Raji (cell line): ENCODE data around the gene SELENOM.

Experiments used
- POLR2A ChIP-seq: IDR thresholded peaks from 2 replicates; pipeline ENCODE4 v1.6.1; 2011; ENCODE audit warnings: low read depth, low read length, control low read depth; ENCODE audit not compliant: insufficient read depth

The SELENOM gene

DNA sequence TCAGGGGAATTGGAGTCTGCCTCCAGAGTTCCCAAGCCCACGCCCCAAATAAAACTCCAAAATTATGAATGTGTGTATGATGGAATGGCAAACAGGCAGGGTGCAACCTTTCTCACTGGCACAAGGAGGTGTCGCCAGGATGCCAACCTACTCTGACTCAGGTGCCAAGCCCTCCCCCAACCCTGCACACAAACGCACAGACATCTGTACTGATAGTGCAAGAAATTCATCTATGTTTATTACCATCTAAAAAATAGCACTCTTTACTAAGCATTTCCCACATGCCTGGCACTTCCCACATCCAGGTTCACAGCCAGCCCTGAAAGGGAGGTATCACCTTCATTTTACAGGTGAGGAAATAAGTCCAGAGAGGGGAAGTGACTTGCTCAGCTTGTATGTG is 31.7 kb upstream of the SELENOM start:
- no peak for TF ChIP-seq POLR2A

DNA sequence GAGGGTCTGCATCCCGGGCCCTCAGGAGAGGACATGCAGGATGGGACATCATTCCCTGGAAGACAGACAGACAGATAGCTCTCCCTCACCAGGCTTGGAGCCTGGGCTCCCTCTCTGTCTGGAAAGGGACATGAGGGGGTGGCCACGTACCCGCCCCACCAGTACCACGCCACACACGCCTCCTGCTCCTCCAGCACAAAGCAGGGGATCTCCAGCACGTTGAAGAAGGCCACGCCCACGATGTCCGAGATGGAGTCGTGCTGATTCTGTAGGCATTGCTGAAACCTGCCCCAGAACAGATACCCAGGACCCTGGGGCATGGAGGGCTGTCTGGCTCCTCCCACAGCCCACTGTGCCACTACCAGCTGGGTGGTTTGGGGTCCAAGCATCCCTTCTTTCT is 30.8 kb upstream of the SELENOM start:
- no peak for TF ChIP-seq POLR2A

DNA sequence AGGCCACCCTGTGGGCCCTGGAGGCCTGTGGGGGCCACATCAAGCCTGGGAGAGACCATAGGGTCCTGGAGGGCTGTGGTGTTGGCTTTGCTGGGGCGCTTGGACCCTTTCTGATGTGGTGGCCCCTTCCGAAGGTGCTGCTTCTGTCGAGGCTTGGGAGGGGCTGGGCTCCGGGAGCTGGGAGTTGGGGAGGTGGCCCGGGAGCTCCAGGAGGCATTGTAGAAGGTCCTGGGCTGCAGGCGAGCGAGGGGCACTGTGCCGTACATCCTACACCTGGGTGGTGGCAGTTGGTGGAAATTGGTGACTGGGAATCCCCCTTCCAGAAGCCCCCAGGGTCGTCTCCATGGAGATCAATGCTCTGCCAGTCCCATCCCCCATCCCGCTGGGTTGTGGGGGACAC is 30.4 kb upstream of the SELENOM start:
- no peak for TF ChIP-seq POLR2A

DNA sequence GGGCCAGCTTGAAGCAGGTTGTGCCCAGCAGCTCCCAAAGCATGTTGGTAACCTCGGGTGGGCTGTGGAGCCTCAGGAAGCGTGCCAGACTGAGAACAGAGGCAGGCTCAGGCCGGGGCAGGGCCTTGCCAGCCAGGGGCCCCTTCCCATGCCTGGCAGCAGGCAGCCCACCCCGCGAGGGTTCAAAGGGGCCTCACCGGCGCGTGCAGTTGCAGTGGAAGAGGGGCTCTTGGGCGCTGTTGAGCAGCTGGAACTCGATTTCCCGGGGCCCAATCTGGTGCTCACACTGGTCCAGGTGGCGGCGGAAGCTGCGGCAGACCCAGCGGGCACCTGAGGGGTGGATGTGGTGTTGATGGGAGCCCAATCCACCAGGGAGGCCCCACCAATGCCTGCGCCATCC is 29.3 kb upstream of the SELENOM start:
- TF ChIP-seq POLR2A, result no peak

DNA sequence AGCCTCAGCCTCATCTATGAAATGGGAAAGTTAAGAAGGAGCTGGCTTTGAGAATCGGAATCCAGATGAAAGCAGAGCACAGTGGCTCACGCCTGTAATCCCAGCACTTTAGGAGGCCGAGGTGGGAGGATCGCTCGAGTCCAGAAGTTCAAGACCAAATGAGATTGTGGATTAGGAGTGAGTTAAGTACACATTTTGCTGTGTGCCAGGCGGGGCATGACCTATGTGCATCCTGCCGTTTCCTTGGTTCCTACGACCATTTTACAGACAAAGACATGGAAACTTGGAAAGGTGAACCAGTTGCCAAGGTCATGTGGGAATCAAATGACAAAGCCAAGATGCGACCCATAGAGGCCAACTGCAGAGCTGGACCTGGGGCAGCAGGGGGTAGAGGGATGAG is 28.8 kb upstream of the SELENOM start:
- TF ChIP-seq POLR2A, result no peak

DNA sequence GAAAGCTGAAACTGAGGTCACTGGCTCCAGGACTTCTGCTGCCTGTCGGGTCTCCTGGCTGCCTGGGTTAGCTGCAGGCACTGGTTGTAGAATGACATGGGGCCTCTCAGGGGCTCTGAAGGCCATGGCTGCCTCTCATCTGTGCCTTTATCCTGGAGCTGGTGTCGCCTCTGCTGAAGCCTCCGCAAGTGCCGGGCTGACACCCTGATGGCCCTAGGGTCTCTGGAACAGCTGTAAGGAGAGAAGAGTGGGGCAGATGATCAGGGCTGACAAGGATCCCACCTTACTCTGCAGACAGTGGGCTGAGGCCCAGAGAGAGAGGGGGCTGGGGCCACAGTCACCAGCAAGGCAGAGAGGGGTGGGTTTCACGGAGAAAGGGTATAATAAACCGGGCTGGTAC is 28.3 kb upstream of the SELENOM start:
- TF ChIP-seq POLR2A, result no peak

DNA sequence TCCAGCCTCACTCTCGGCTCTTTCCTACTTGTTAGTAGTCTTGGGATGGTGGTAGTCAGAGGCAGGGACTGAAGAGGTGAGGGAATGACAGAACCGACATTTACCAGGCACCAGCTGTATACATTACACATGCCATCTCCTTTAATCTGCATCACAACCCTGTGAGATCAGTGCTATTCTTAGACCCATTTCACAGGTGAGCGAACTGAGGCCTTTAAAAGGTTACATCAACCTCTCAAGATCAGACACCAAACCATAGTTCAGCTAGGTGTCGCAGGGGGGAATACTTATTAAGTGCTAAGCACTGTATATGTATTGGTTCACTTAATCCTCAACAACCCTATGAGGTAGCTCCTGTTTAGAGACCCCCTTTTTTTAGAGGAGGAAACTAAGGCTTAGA is 27.3 kb upstream of the SELENOM start:
- no peak for TF ChIP-seq POLR2A

DNA sequence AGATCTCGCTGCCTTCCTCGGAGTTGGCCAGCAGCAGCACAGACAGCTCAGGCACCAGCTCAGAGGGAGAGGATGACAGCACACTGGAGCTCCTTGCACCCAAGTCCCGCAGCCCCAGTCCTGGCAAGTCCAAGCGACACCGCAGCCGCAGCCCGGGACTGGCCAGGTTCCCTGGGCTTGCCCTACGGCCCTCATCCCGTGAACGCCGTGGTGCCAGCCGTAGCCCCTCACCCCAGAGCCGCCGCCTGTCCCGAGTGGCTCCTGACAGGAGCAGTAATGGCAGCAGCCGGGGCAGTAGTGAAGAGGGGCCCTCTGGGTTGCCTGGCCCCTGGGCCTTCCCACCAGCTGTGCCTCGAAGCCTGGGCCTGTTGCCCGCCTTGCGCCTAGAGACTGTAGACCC is 26.5 kb upstream of the SELENOM start:
- TF ChIP-seq POLR2A, result no peak

DNA sequence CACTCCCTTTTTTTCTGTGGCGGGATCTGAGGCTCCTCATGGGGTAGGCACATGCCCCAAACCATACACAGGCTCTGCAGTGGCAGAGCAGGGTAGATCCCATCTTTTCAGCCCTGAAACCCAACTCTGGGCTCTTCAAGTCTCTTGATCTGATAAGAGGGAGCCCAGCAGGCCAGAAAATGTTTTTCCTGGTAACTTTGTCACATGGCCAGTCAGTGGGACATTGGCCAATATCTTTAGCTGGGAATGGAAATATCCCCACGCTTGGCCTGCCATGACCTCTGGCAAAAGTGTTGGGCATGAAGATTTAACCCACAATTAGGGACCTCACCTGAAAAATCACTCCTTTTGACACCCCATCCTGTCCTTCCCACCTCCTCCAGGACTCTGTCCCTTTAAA is 23.5 kb upstream of the SELENOM start:
- TF ChIP-seq POLR2A, result no peak

DNA sequence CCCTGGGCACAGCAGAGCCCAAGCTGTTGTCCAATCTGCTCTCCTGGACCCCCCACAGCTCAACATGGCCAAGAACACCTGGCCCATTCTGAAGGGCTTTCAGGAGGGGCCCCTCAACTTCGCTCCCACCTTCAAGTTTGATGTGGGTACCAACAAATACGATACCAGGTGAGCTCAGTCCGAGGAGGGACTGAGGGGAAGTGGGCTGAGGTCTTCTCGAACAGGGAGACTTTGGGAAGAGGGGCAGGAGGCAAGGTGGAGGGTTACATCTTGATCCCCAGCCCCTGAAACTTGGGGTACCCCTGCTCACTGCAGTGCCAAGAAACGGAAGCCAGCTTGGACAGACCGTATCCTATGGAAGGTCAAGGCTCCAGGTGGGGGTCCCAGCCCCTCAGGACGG is 20.8 kb upstream of the SELENOM start:
- no peak for TF ChIP-seq POLR2A

DNA sequence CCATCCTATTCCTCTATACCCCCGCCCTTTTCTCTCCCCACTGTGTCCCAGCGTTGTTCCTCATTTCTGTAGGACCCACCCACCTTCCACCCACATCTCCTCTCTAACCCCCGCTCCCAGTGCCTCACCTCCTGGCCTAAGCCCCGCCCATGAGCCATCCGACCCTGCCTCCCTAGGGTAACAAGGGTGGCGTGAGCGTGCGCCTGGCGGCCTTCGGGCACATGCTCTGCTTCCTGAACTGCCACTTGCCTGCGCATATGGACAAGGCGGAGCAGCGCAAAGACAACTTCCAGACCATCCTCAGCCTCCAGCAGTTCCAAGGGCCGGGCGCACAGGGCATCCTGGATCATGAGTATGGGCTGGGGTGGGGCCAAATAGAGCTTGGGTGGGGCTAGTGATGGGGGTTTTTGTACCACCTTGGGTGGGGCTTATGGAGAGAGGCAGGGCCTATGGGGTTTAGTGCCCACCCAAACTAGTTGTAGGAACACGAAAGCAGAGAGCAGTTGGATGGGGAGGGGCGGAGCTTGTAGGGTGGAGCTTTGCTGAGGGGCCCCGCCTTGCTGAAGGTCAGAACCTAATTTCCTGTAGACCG is 19.9 kb upstream of the SELENOM start:
- TF ChIP-seq POLR2A, result no peak

DNA sequence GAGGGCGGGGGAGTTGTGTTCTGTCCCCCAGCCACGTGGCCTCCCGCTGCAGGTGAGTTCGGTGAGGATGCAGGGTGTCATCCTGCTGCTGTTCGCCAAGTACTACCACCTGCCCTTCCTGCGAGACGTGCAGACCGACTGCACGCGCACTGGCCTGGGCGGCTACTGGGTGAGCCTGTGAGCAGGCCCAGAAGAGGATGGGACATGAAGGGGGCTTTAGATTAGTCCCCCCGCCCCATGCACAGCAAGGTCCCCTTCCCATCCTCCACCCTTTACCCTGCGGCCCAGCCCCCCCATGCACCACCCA is 19.5 kb upstream of the SELENOM start:
- no peak for TF ChIP-seq POLR2A

DNA sequence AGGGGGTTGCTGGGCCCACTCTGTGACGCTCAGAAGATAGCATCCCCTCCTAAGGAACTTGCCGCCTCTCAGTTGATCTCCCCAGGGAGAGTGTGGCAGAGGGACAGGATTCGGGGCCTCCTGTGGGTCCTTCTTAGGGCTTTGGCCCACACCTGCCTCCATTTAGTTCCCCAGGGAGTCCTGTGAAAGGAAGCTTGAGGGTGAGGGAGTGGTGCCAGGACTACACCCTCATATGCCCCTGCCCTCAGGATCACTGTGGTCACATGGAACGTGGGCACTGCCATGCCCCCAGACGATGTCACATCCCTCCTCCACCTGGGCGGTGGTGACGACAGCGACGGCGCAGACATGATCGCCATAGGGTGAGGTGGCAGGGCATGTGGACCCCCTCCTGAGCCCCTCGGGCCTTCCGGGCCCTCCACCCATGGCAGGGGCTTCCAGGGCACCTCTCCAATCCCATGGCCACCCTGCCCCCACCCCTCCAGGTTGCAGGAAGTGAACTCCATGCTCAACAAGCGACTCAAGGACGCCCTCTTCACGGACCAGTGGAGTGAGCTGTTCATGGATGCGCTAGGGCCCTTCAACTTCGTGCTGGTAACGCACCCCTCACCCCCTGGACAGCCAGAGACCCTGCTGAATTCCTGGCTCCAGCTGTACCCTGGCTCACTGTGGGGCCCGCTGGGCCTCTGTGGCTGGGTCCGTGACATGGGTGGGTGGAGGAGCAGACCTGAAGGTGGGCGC is 18.9 kb upstream of the SELENOM start:
- TF ChIP-seq POLR2A, result no peak

DNA sequence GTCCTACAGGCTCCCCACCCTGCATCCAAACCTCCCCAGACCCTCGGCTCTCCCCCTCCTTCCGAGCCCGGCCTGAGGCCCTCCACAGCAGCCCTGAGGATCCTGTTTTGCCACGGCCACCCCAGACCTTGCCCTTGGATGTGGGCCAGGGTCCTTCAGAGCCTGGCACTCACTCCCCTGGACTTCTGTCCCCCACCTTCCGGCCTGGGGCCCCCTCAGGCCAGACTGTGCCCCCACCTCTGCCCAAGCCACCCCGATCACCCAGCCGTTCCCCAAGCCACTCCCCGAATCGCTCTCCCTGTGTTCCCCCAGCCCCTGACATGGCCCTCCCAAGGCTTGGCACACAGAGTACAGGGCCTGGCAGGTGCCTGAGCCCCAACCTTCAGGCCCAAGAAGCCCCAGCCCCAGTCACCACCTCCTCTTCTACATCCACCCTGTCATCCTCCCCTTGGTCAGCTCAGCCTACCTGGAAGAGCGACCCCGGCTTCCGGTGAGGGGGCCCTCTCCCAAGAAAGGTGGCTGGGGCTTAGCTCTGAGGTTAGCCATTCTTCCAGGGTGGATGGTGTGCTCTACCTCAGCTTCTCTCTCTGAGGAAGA is 18.3 kb upstream of the SELENOM start:
- no peak for TF ChIP-seq POLR2A

DNA sequence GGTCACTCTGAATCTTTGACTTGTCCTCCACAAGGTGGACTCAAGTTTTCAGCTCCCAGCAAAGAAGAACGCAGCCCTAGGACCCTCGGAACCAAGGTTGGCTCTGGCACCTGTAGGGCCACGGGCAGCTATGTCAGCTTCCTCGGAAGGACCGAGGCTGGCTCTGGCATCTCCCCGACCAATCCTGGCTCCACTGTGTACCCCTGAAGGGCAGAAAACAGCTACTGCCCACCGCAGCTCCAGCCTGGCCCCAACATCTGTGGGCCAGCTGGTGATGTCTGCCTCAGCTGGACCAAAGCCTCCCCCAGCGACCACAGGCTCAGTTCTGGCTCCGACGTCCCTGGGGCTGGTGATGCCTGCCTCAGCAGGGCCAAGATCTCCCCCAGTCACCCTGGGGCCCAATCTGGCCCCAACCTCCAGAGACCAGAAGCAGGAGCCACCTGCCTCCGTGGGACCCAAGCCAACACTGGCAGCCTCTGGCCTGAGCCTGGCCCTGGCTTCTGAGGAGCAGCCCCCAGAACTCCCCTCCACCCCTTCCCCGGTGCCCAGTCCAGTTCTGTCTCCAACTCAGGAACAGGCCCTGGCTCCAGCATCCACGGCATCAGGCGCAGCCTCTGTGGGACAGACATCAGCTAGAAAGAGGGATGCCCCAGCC is 17.6 kb upstream of the SELENOM start:
- no peak for TF ChIP-seq POLR2A

DNA sequence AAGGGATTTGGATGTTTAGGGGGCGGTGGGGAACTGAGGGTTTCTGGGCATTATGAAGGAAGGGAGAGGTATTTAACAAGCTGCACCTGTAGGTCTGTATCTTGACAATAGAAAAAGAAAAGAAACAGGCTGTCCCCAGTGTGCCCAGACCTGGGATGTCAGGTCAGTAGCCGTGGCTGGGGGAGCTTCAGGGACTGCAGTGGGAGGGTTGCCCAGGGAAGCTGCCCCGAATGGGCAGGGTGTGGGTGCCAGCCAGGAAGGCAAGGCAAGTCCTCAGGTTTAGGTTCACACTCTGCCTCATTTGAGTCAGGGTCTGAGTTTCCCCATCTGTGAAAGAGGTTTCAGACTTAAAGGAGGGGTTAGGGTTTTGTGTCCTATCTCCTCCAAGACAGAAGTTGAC is 16.9 kb upstream of the SELENOM start:
- TF ChIP-seq POLR2A, result no peak

DNA sequence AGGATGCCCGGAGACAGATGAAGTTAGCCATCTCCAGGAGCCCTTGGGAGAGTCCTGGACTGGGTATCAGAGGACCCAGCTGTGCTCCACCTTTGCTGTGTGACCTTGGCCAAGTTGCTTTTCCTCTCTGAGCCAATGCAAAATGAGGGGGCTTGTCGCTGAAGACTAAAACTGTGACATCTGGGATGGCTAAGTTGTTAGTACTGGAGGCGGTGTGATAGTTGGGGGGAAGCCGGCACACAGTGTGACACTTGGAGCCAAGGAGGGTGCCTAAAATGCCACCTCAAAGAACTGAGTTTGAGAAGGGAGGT is 15.9 kb upstream of the SELENOM start:
- no peak for TF ChIP-seq POLR2A

DNA sequence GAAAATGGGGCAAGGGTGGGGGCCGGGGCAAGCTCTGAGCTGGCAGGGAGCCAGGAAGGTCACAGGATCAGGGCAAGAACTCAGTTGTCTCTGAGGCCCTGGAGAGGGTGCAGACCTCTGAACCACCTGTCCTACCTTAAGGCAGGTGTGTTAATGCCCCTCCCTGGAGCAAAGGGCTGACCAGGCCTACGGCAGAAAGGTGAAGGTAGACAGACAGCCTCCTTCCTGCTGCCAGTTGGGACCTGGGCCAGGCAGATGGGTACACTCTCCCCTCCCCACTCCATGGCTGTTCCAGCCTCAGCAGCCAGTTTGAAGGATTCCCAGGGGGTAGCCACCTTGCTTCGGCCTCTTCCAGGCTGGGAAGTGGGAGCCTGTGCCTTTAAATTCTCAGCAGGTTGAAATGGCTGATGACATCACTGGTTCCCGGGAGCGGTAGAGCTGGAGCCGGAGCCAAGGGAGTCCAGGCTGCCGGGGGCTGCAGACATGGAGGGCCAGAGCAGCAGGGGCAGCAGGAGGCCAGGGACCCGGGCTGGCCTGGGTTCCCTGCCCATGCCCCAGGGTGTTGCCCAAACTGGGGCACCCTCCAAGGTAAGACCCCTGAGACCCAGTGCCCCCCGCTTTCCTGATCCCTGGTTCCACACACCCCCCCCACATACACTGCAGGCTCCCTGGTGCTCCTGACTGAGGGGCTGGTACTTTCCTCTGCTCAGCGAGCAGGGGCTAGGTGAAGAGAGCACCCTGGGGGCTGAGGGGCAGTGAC is 15.3 kb upstream of the SELENOM start, which contains the start of gene INPP5J:
Gene INPP5J (plus strand): TSS at position 435 of the 760 bp plus-strand sequence. CDS start 49 bp downstream, at position 484.
- no peak for TF ChIP-seq POLR2A
